Ovary (tissue), 9 donors: ENCODE data around the gene TAS2R4. TPM values are rescaled to one million over a fixed set of nuclear protein-coding genes. Genes with fewer than 3 reads are reported as not detected.

Experiments used
- DNase-seq, 5 donors: peaks; one replicate each; pipeline ENCODE4 v3.0.0-alpha.2; 2019 to 2020
- H3K27ac ChIP-seq, 2 donors: fragments of 200-600 bp; one replicate each; pipeline versions ENCODE4 v1.5.1 to v1.8.0; 2019 to 2022
- H3K27me3 ChIP-seq: fragments of 200-600 bp; one replicate; pipeline ENCODE4 v1.8.0; 2022
- H3K36me3 ChIP-seq: fragments of 200-600 bp; sonication (generic); one replicate; pipeline ENCODE4 v1.5.1; 2019
- H3K4me1 ChIP-seq: one replicate; pipeline ENCODE4 v1.8.1; 2013; ENCODE audit warnings: mild to moderate bottlenecking, moderate library complexity; ENCODE audit not compliant: insufficient read depth
- H3K4me3 ChIP-seq: fragments of 200-600 bp; sonication (generic); one replicate; pipeline ENCODE4 v1.5.1; 2017
- H3K9me3 ChIP-seq, 2 donors: fragments of 200-600 bp in 1 of 2; sonication (generic) in 1 of 2; one replicate each; pipeline versions ENCODE4 v1.5.1 to v1.8.1; 2013 to 2019; ENCODE audit warnings: mild to moderate bottlenecking in 1 of 2, moderate library complexity in 1 of 2
- EP300 ChIP-seq: sonication (generic); formaldehyde crosslinking; IDR thresholded peaks from one replicate; pipeline ENCODE4 v1.6.1; 2017; ENCODE audit warnings: antibody characterized with exemption
- POLR2A ChIP-seq: fragments of 450-650 bp; IDR thresholded peaks from one replicate; pipeline ENCODE4 v1.6.1; 2017; ENCODE audit warnings: antibody characterized with exemption, mild to moderate bottlenecking, moderate library complexity
- WGBS, 3 donors: extraction: QIAGEN DNeasy Blood & Tissue Kit in 1 of 3; methylation state at CpG; one replicate each; pipeline versions ENCODE4 v1.1.5 to v1.1.7; 2013 to 2017; 5-methylcytosine and 5-hydroxymethylcytosine counted together
- intact Hi-C, 4 donors: fragments of 100-400 bp; cut with DNase I; formaldehyde crosslinking; loops; one replicate each; pipeline versions ENCODE4 v1.11.0 to v1.15.1; 2022 to 2023
- polyA plus RNA-seq, 2 donors: library from polyadenylated mRNA; stranded (reverse); fragments of 200-250 nt in 1 of 2; fragments of 350-450 nt in 1 of 2; fragmentation: Illumina TruSeq in 1 of 2; extraction: RNeasy Lipid Tissue Mini Kit (QIAGEN cat#74804) in 1 of 2; gene quantifications; one replicate each; pipeline ENCODE4 v1.2.3, GENCODE V29; 2013 to 2014
- total RNA-seq, 7 donors: library from RNA; depleted of rRNA in 2 of 7; stranded (reverse); fragments of >200 nt in 2 of 7; fragmentation: NEBNext Ultra II Directional in 3 of 7; extraction: Animal tissue kit (Norgen Biotek cat#: 25700) in 3 of 7; gene quantifications; one replicate each; pipeline versions ENCODE4 v1.1.0 to v1.2.4, GENCODE V29; 2016 to 2023
- TF ChIP-seq, protein P1 (sequence below), 3 donors: fragments of 450-650 bp in 2 of 3; fragments of 200-600 bp in 1 of 3; IDR thresholded peaks; one replicate each; pipeline versions ENCODE4 v1.5.1 to v1.8.0; 2016 to 2022; ENCODE audit warnings: antibody characterized with exemption in 3 of 3, mild to moderate bottlenecking in 1 of 3
- donor health status: DM: no; HTN: no; CAD: no; lungs with moderate emphysema.
- donor health status: DM: no; HTN: no; CAD: no.
- donor health status: Bipolar disorder and iron deficiency.
- donor health status: DM: yes; HTN: yes; CAD: no.
- donor health status: DM: no; HTN: no; CAD: no.
- donor health status: DM: yes; HTN: yes; CAD: no.

TAS2R4 gene
- total and polyA plus RNA-seq, 9 donors = 0.34 to 2.7 (median 1.8) TPM

DNA sequence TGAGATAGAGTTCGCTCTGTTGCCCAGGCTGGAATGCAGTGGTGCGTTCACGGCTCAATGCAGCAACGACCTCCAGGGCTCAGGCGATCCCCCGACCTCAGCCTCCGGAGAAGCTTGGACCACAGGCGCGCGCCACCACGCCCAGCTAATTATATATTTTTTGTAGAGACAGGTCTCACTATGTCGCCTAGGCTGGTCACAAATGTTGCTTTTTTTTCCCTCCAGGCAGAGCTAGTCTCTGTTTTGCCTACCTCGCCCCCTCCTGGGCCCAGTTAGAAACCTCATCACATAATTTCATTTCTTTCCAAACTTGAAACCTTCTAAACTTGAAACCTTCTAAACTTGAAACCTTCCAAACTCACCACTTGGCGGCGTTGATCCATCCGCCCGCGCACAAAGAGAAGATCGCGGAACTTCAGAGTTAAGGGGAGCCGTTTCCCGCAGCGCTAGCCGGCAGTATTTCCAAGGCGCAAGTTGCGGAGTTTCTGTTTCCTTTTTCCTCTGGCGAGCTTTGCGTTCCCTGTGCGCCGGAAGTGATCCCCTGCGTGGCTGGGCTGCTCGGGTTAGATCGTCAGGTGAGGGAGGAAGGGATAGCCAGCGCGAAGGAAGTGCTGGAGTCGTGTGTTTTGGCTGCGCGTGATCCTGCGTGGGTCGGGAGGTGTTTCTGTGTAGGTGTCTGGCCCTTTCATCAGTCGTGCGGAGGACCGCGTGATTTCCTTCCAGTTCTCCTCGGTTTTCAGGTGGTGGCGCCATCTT is 38.5 kb upstream of the TAS2R4 start, which contains the start of gene SSBP1:
Gene SSBP1, plus strand, starts transcription at position 523 of the 756 bp plus-strand sequence. CDS start 809 bp downstream, outside the sequence.
- 0 to 1% (median 0%) methylated on average over 46 of the region's 46 CpGs for WGBS, 3 donors
- Histone ChIP-seq H3K4me1 (peaks cover 4% of the 10 kb centered on the region), H3K27ac (peak within 1 kb of the TSS; percentile 52 to 77), H3K4me3 (peak within 1 kb of the TSS; percentile 89), H3K36me3 (no peaks in the 10 kb centered on the region), H3K9me3 (no peaks in the 10 kb centered on the region), H3K27me3 (no peaks in the 10 kb centered on the region)
- intact Hi-C loops = no loop called here
- peak; percentile 59 for TF ChIP-seq POLR2A
- TF ChIP-seq, protein P1, sequence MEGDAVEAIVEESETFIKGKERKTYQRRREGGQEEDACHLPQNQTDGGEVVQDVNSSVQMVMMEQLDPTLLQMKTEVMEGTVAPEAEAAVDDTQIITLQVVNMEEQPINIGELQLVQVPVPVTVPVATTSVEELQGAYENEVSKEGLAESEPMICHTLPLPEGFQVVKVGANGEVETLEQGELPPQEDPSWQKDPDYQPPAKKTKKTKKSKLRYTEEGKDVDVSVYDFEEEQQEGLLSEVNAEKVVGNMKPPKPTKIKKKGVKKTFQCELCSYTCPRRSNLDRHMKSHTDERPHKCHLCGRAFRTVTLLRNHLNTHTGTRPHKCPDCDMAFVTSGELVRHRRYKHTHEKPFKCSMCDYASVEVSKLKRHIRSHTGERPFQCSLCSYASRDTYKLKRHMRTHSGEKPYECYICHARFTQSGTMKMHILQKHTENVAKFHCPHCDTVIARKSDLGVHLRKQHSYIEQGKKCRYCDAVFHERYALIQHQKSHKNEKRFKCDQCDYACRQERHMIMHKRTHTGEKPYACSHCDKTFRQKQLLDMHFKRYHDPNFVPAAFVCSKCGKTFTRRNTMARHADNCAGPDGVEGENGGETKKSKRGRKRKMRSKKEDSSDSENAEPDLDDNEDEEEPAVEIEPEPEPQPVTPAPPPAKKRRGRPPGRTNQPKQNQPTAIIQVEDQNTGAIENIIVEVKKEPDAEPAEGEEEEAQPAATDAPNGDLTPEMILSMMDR (IDR thresholded peaks at IDR 0.05) = peak; percentile 66 to 73 (median 69)
- no peak for TF ChIP-seq EP300
- peak; percentile 83 to 91 (median 87) for DNase-seq

DNA sequence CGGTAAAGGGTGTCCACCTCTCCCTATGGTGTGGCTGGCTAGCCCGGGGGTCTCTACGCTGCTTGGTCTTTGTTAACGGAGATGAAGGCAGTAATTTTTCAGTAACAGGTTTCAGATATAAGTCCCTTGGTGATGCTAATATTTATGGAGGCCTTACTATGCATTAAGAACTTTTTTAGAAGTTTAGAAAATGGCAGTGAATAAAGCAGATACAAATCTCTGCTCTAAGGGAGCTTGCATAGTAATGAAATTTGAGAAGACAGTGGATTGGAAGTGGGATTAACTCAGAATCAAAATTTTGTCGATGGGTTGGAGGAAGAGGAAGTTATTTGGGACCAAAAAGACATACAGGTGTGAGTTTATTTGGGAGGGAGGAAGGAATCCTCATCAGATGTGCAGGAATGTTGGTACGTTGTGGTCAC is 37.9 kb upstream of the TAS2R4 start:
- H3K27me3 ChIP-seq = no peaks in the 10 kb centered on the region
- H3K4me3 ChIP-seq = peak overlapping the region; percentile 89
- peak overlapping the region; percentile 52 to 77 for H3K27ac ChIP-seq
- TF ChIP-seq, protein P1 (IDR thresholded peaks at IDR 0.05) = no peak
- TF ChIP-seq EP300 (no peak), POLR2A (no peak)
- no peak for DNase-seq
- H3K4me1 ChIP-seq = peaks cover 4% of the 10 kb centered on the region
- H3K9me3 ChIP-seq = no peaks in the 10 kb centered on the region
- 1 to 2% (median 1%) methylated on average over 6 of the region's 6 CpGs for WGBS, 3 donors
- H3K36me3 ChIP-seq = no peaks in the 10 kb centered on the region
- intact Hi-C loops = no loop called here

DNA sequence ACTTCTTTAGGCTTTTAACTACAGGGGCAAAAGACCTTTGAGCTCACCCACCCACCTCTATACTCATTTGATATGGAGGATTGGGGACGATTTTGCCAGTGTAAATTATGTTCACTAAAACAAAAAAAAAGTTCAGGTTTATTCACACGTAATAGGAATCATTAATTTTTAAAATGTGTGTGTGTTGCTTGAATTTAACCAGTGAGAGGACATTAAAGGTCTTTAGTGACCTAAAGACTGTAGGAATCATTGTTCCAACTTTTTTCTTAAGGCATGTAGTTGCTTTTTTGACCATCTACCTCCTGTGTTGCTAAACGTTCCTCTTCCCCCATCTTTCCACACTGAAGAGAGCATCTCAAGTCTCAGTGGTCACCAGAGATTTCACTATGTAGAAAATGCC is 37.2 kb upstream of the TAS2R4 start:
- Histone ChIP-seq H3K27me3 (no peaks in the 10 kb centered on the region), H3K27ac (no peak overlapping the region), H3K4me3 (no peak overlapping the region), H3K4me1 (peaks cover 4% of the 10 kb centered on the region), H3K9me3 (no peaks in the 10 kb centered on the region), H3K36me3 (no peaks in the 10 kb centered on the region)
- 45 to 67% (median 60%) methylated on average over 3 of the region's 3 CpGs for WGBS, 3 donors
- TF ChIP-seq, protein P1 (IDR thresholded peaks at IDR 0.05) = no peak
- TF ChIP-seq POLR2A = no peak
- TF ChIP-seq EP300 = no peak
- intact Hi-C loops = no loop called here
- no peak for DNase-seq

DNA sequence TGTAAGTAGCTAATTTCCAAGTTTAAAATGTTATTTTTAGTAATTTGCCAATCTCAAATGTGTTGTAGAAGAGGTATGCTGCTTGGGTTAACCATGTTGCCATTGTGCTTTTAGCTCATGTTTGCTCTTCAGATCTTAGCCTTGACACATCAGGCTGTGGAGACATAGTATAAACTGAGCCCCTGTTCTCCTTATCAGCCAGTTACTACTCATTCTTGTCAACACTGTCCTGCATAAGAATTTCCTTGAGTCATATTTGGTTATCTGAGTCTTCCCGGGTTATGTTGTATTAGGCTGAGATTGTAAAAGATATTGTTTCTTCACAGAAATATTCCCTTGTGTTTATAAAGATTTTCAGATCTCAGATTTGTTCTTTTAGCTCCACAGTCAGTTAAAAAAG is 34.2 kb upstream of the TAS2R4 start:
- Histone ChIP-seq H3K27me3 (no peaks in the 10 kb centered on the region), H3K4me1 (peaks cover 3% of the 10 kb centered on the region), H3K9me3 (no peaks in the 10 kb centered on the region), H3K36me3 (no peaks in the 10 kb centered on the region), H3K4me3 (no peak overlapping the region), H3K27ac (no peak overlapping the region)
- TF ChIP-seq POLR2A (no peak), EP300 (no peak)
- TF ChIP-seq, protein P1 (IDR thresholded peaks at IDR 0.05) = no peak
- WGBS, 3 donors = 65 to 84% (median 74%) methylated on average over 1 of the region's 1 CpG
- intact Hi-C loops = no loop called here
- no peak for DNase-seq
